Measurements from ENCODE around the gene WDR73.
A peak's percentile ranks its signal among the peaks of the same experiment; 100 is the strongest.

Gene WDR73

DNA sequence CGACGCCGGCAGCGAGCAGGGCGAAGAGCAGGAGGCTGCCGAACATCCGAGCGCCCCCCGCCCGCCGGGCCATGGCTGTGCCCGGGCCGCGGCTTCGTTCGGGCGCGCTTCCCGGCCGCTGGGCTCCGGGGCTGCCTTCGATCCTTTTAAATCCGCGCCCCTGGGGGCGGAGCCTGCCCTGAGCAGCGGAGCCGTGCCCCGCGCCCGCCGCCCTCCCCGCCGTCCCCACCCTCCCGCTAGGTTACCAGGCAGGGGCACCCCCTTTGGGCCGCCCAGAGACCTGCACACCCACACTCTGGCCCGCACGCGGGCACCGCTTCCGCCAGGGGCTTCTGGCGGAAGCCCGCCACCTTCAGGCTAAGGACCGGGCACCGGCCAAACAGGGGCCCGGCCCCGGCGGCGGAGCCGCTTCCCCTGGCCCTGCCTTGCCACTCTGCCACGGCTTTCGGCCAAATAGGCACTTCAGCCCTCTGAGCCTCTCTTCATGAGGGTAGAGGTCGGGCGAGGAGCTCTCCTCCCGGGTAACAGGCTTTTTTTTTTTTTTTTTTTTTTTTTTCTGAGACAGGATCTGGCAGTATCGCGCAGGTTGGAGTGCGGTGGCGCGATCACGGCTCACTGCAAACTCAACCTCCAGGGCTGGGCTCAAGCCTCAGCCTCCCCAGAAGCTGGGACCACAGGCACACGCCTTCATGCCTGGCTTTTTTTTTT lies 4.2 kb upstream of the WDR73 start, which contains the start of gene NMB:
TSS of gene NMB (minus strand) at position 120 of the 708 bp plus-strand sequence. CDS start at position 73, 47 bp downstream.
- TF ChIP-seq, protein P1, sequence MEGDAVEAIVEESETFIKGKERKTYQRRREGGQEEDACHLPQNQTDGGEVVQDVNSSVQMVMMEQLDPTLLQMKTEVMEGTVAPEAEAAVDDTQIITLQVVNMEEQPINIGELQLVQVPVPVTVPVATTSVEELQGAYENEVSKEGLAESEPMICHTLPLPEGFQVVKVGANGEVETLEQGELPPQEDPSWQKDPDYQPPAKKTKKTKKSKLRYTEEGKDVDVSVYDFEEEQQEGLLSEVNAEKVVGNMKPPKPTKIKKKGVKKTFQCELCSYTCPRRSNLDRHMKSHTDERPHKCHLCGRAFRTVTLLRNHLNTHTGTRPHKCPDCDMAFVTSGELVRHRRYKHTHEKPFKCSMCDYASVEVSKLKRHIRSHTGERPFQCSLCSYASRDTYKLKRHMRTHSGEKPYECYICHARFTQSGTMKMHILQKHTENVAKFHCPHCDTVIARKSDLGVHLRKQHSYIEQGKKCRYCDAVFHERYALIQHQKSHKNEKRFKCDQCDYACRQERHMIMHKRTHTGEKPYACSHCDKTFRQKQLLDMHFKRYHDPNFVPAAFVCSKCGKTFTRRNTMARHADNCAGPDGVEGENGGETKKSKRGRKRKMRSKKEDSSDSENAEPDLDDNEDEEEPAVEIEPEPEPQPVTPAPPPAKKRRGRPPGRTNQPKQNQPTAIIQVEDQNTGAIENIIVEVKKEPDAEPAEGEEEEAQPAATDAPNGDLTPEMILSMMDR (IDR thresholded peaks at IDR 0.05; ENCODE audit: low read depth, low read length) = peak; percentile 48
- H3K4me3 ChIP-seq (replicated peaks in 1 of 2; ENCODE audit: low read depth in 2 of 2, low read length in 2 of 2) = peak within 1 kb of the TSS; percentile 40 to 54
- DNase-seq (ENCODE audit: low read depth in 2 of 2) = peak; percentile 56 to 78

DNA sequence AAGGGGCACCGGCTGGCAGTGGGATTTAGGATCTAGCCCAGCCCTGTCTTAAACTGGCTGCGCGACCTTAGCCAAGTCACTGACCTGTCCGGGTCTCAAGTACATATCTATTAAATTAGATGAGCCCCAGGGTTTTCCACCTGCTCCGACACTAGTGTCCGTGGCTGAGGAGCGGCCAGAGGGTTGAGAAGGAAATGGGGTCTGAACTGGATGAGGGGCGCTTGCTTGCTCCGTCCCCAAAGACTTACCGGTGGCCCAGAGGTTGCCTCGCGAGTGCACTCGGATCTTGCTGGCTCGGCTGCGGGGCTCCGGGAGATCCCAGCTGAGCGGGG lies 3.6 kb upstream of the WDR73 start:
- TF ChIP-seq, protein P1 (IDR thresholded peaks at IDR 0.05; ENCODE audit: low read depth, low read length) = no peak
- DNase-seq (ENCODE audit: low read depth in 2 of 2) = no peak

DNA sequence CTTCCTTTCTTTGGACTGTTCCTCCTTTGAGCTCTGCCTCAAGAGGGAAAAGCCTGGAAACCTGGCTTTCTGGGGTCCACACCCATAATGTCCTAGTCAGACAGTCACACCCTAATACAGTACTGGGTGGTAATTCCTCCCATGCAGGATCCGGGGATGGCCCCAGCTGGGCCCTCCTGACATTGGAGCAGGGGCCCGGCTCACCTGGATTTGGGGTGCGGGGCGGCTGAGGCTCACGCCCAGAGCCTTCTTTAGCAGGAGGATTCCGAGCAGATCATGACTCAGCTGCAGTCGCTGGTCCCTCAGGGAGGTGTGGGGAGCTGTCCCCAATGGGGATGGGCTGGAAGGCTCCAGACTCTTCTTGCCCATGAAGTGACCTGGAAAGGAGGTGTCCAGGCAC lies 2.9 kb upstream of the WDR73 start:
- DNase-seq (ENCODE audit: low read depth in 2 of 2) = no peak
- no peak overlapping the region for H3K4me3 ChIP-seq (replicated peaks in 1 of 2; ENCODE audit: low read depth in 2 of 2, low read length in 2 of 2)
- TF ChIP-seq, protein P1 (IDR thresholded peaks at IDR 0.05; ENCODE audit: low read depth, low read length) = no peak

More for the DNA sequence above, 3.6 kb upstream of the WDR73 start:
- peak overlapping the region; percentile 40 to 54 for H3K4me3 ChIP-seq (replicated peaks in 1 of 2; ENCODE audit: low read depth in 2 of 2, low read length in 2 of 2)

DNA sequence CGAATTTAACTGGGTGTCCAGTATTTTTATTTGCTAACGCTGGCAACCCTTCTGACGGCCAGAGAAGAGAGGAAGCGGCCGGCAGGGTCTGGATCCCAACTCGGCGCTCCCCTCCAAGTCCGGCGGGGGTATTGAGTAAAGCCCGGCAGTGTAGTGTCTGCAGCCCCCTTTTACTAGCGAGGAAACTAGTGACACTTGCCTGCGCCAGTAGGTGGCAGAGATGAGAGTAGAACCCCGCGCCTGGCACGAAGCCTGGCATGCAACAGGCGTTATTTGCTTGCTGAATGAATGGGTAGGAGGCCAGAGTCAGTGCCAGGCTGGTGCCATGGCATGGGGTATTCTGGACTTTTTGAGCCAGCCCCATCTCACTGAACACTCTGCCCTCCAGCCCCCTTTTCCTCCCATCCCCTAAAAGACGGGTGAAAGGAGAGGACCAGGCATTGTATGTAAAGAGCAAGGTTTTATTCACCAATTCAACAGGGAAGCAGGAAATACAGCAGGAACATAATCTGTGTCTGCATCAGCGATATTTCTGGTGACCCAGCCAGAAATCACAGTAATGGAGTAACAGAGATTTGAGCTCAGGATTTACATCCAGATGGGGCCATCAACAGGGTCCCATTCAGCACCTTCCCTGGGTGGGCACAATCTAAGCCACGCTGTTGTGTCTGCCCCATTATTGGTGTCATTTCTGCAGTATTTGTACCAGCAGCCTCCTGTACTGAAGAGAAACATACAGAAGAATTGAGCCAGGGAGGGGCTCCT lies 788 bp upstream of the WDR73 start:
- TF ChIP-seq, protein P1 (IDR thresholded peaks at IDR 0.05; ENCODE audit: low read depth, low read length) = peak; percentile 76
- DNase-seq (ENCODE audit: low read depth in 2 of 2) = peak; percentile 82 to 88
- peak overlapping the region; percentile 94 to 96 for H3K4me3 ChIP-seq (replicated peaks in 1 of 2; ENCODE audit: low read depth in 2 of 2, low read length in 2 of 2)

DNA sequence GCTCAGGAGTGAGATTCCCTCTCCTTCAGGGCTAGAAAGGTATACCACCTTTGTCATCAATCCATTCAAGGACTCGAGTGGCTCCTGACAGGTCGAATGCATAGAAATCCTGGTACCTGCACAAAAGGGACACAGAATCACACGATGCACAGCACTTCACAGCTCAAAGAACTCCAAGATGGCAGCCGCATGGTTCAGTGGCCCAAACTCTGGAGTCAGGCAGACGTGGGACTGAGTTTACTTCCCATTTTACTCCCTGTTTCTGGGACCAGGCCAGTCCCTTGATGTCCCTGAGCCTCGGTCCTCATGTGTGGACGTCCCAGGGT lies 536 bp downstream of the WDR73 start:
- H3K4me3 ChIP-seq (replicated peaks in 1 of 2; ENCODE audit: low read depth in 2 of 2, low read length in 2 of 2) = peak overlapping the region; percentile 94 to 96
- no peak for DNase-seq (ENCODE audit: low read depth in 2 of 2)
- TF ChIP-seq, protein P1 (IDR thresholded peaks at IDR 0.05; ENCODE audit: low read depth, low read length) = no peak

DNA sequence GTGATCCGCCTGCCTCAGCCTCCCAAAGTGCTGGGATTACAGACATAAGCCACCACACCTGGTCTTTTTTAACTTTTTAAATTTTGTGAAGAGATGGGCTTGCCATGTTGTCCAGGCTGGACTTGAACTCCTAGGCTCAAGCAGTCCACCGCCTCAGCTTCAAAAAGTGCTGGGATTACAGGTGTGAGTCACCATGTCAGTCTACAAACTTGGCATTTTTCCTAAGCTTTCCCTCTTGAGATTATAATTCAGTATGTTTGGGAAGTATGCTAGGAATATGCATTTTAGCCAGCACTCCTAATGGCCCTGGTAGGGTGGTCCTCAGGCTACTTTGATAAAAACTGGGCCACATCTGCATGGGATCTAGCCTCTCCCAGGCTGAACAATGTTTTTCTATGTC lies 4.4 kb downstream of the WDR73 start:
- TF ChIP-seq, protein P1 (IDR thresholded peaks at IDR 0.05; ENCODE audit: low read depth, low read length) = no peak
- DNase-seq (ENCODE audit: low read depth in 2 of 2) = peak; percentile 43 to 51
- H3K4me3 ChIP-seq (replicated peaks in 1 of 2; ENCODE audit: low read depth in 2 of 2, low read length in 2 of 2) = no peak overlapping the region

Measured in cardiac fibroblast (primary cell).